Esophagus (tissue), 2 donors: ENCODE measurements around the gene SCNN1G. TPM values are rescaled to one million over a fixed set of nuclear protein-coding genes. Genes with fewer than 3 reads are reported as not detected.
"Not testable (repeated sequence)": the region's sequence is repeated elsewhere in the genome, so short reads cannot be mapped to it uniquely, and the experiment has no call there.

Experiments
- H3K27ac ChIP-seq, 2 donors: one replicate each; pipeline ENCODE4 v1.5.1; 2013; ENCODE audit warnings: low read depth in 2 of 2, mild to moderate bottlenecking in 2 of 2, inconsistent platforms in 1 of 2, low read length in 1 of 2, moderate library complexity in 1 of 2
- H3K27me3 ChIP-seq, 2 donors: one replicate each; pipeline ENCODE4 v1.6.1; 2013; ENCODE audit warnings: low read length in 2 of 2, control low read depth in 1 of 2, mild to moderate bottlenecking in 1 of 2; ENCODE audit not compliant: insufficient read depth in 2 of 2, control insufficient read depth in 1 of 2
- H3K36me3 ChIP-seq, 2 donors: one replicate each; pipeline ENCODE4 v1.6.1; 2013; ENCODE audit warnings: low read length in 1 of 2; ENCODE audit not compliant: control insufficient read depth in 2 of 2, insufficient read depth in 2 of 2
- H3K4me1 ChIP-seq, 2 donors: one replicate each; pipeline ENCODE4 v1.6.1; 2013; ENCODE audit warnings: low read length in 1 of 2; ENCODE audit not compliant: control insufficient read depth in 2 of 2, insufficient read depth in 2 of 2
- H3K4me3 ChIP-seq, 2 donors: one replicate each; pipeline ENCODE4 v1.5.1; 2013; ENCODE audit warnings: low read length in 2 of 2, mild to moderate bottlenecking in 2 of 2, low read depth in 1 of 2, moderate library complexity in 1 of 2
- H3K9me3 ChIP-seq, 2 donors: one replicate each; pipeline ENCODE4 v1.6.1; 2013; ENCODE audit warnings: mild to moderate bottlenecking in 2 of 2, low read depth in 1 of 2, low read length in 1 of 2, moderate library complexity in 1 of 2; ENCODE audit not compliant: control insufficient read depth in 2 of 2, insufficient read depth in 1 of 2
- WGBS, 2 donors: extraction: QIAGEN DNeasy Blood & Tissue Kit; methylation state at CpG; one replicate each; pipeline ENCODE4 v1.1.7; 2013; 5-methylcytosine and 5-hydroxymethylcytosine counted together
- polyA plus RNA-seq, 2 donors: library from polyadenylated mRNA; stranded (reverse); fragments of 200-250 nt; gene quantifications; one replicate each; pipeline ENCODE4 v1.2.3, GENCODE V29; 2013
- donor health status: healthy with polysubstance abuse.
- donor health status: Bipolar disorder and iron deficiency.

The SCNN1G gene
- polyA plus RNA-seq, 2 donors = 6.1 to 11.2 TPM

DNA sequence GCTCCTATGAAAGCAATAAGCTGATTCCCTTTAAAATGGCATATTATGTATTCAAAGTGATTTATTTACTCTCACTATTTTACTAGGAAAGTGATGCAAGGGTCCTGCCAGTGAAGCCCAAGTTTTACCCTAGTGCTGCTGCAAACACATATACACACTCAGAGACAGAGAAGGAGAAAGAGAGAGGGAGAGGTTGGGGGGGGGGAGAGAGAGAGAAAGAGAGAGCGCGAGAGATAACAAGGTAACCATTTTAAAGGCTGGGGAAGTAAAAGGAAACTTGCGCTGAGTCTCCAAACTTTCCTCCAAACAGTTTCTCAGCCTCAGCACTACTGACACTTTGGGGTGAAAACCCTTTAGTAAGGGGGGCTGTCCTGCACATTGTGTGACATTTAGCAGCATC, 39.2 kb upstream of the SCNN1G start:
- Histone ChIP-seq H3K27ac (peak overlapping the region; percentile 15 to 25), H3K9me3 (no peaks in the 10 kb centered on the region), H3K4me3 (no peak overlapping the region), H3K4me1 (peaks cover 0 to 9% of the 10 kb centered on the region in 2 donors), H3K36me3 (no peaks in the 10 kb centered on the region), H3K27me3 (no peaks in the 10 kb centered on the region)
- WGBS, 2 donors = 82 to 90% methylated on average over 3 of the region's 3 CpGs

- not testable (repeated sequence) for H3K36me3 ChIP-seq, H3K27me3 ChIP-seq, H3K4me3 ChIP-seq, H3K9me3 ChIP-seq, H3K4me1 ChIP-seq
- peak overlapping the region in 1 of 2 donors; percentile 35 for H3K27ac ChIP-seq
- WGBS, 2 donors = 93 to 94% methylated on average over 9 of the region's 9 CpGs
These were observed 38.2 kb upstream of the SCNN1G start for GRCh38 chr16:23144393-23144792.

DNA sequence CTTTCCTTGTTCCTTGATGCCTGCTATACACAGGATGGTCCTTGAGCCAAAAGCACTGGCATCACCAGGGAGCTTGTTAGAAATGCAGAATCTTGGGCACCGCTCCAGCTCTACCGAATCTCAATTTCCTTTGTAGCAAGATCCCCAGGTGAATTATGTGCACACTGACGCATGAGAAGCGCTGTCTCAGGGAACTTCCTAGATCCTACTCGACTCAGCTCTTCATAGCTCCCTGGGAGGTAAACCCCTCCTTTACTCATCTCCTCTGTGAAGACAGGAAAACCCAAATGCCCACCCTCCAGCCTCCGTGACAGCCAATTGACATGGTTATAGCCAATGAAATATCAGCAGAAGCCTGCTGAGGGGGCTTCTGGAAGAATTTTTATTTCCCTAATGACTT, 37.4 kb upstream of the SCNN1G start:
- peak overlapping the region; percentile 9 to 66 for H3K27ac ChIP-seq

GRCh38 chr16:23145608-23146007, 36.9 kb upstream of the SCNN1G start:
- Histone ChIP-seq H3K27ac (peak overlapping the region; percentile 9 to 66), H3K27me3 (no peaks in the 10 kb centered on the region), H3K4me1 (peaks cover 3 to 9% of the 10 kb centered on the region in 2 donors), H3K4me3 (no peak overlapping the region), H3K9me3 (no peaks in the 10 kb centered on the region), H3K36me3 (no peaks in the 10 kb centered on the region)
- 29 to 43% methylated on average over 3 of the region's 3 CpGs for WGBS, 2 donors

More for the DNA sequence above, 37.4 kb upstream of the SCNN1G start:
- 43 to 67% methylated on average over 6 of the region's 6 CpGs for WGBS, 2 donors
- Histone ChIP-seq H3K4me3 (no peak overlapping the region), H3K27me3 (no peaks in the 10 kb centered on the region), H3K4me1 (peaks cover 3 to 9% of the 10 kb centered on the region in 2 donors), H3K36me3 (no peaks in the 10 kb centered on the region), H3K9me3 (no peaks in the 10 kb centered on the region)

GRCh38 chr16:23146877-23147601, 35.5 kb upstream of the SCNN1G start:
- H3K27ac ChIP-seq = peak overlapping the region; percentile 21 to 51
- H3K4me1 ChIP-seq = peaks cover 3 to 9% of the 10 kb centered on the region in 2 donors
- peak overlapping the region; percentile 0 to 64 for H3K4me3 ChIP-seq
- no peaks in the 10 kb centered on the region for H3K27me3 ChIP-seq
- no peaks in the 10 kb centered on the region for H3K9me3 ChIP-seq
- H3K36me3 ChIP-seq = no peaks in the 10 kb centered on the region
- 47 to 60% methylated on average over 17 of the region's 17 CpGs for WGBS, 2 donors

- H3K4me3 ChIP-seq = peak overlapping the region; percentile 0 to 64
- H3K9me3 ChIP-seq = no peaks in the 10 kb centered on the region
- peak overlapping the region; percentile 21 to 51 for H3K27ac ChIP-seq
- 55 to 72% methylated on average over 4 of the region's 4 CpGs for WGBS, 2 donors
- H3K27me3 ChIP-seq = no peaks in the 10 kb centered on the region
- peaks cover 3 to 6% of the 10 kb centered on the region in 2 donors for H3K4me1 ChIP-seq
- no peaks in the 10 kb centered on the region for H3K36me3 ChIP-seq
These were observed 34.9 kb upstream of the SCNN1G start for GRCh38 chr16:23147666-23148065.

DNA sequence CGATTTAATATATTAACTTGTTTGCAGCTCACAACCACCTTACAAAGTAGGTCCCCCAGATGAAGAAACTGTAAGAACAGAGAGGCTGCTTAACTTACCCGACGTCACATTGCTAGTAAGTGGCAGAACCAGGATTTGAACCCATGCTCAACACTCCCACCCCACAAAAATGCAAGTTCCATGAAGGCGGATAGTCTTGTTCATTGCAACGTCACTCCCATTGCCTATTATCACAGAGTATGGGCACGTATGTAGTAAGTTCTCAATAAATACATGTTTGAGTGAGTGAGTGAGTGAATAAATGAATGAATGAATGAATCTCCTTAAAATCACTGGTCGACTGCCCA, 34.4 kb upstream of the SCNN1G start:
- H3K27ac ChIP-seq = peak overlapping the region; percentile 91 to 95
- H3K27me3 ChIP-seq = no peaks in the 10 kb centered on the region
- H3K36me3 ChIP-seq = no peaks in the 10 kb centered on the region
- H3K4me1 ChIP-seq = peaks cover 3 to 6% of the 10 kb centered on the region in 2 donors
- WGBS, 2 donors = 29 to 37% methylated on average over 7 of the region's 7 CpGs
- H3K9me3 ChIP-seq = no peaks in the 10 kb centered on the region
- H3K4me3 ChIP-seq = peak overlapping the region; percentile 64 to 80

GRCh38 chr16:23148513-23149266, 33.9 kb upstream of the SCNN1G start:
- no peaks in the 10 kb centered on the region for H3K9me3 ChIP-seq
- H3K4me1 ChIP-seq = peaks cover 3 to 6% of the 10 kb centered on the region in 2 donors

GRCh38 chr16:23149267-23149992, 33.1 kb upstream of the SCNN1G start, which contains the start of gene USP31:
Gene USP31 (minus strand): TSS chr16:23149452. CDS start chr16:23149270, 182 bp downstream.
- Histone ChIP-seq H3K36me3 (no peaks in the 10 kb centered on the region), H3K27me3 (no peaks in the 10 kb centered on the region), H3K4me1 (peaks cover 3 to 6% of the 10 kb centered on the region in 2 donors), H3K9me3 (no peaks in the 10 kb centered on the region), H3K27ac (peak within 1 kb of the TSS; percentile 91 to 95), H3K4me3 (peak within 1 kb of the TSS; percentile 64 to 80)
- WGBS, 2 donors = 1% methylated on average over 53 to 75 of the region's 75 CpGs

More at GRCh38 chr16:23148513-23149266, 33.9 kb upstream of the SCNN1G start:
- Histone ChIP-seq H3K36me3 (no peaks in the 10 kb centered on the region), H3K27ac (peak overlapping the region; percentile 91 to 95), H3K4me3 (peak overlapping the region; percentile 64 to 80), H3K27me3 (no peaks in the 10 kb centered on the region)
- 1% methylated on average over 54 to 103 of the region's 103 CpGs for WGBS, 2 donors
